Mucosa of rectum (tissue), 2 donors: Measurements from ENCODE around the gene RREB1.

Source experiments
- H3K27ac ChIP-seq, 2 donors: one replicate each; pipeline ENCODE4 v1.7.0; 2013; ENCODE audit warnings: inconsistent platforms in 2 of 2, low read depth in 2 of 2, low read length in 2 of 2
- H3K27me3 ChIP-seq, 2 donors: one replicate each; pipeline ENCODE4 v1.7.0; 2013; ENCODE audit warnings: low read length in 2 of 2; ENCODE audit not compliant: control insufficient read depth in 2 of 2, insufficient read depth in 2 of 2
- H3K36me3 ChIP-seq, 2 donors: one replicate each; pipeline ENCODE4 v1.7.0; 2013; ENCODE audit warnings: low read length in 2 of 2; ENCODE audit not compliant: control insufficient read depth in 2 of 2, insufficient read depth in 2 of 2
- H3K4me1 ChIP-seq, 2 donors: one replicate each; pipeline ENCODE4 v1.7.0; 2013; ENCODE audit warnings: low read length in 2 of 2, mild to moderate bottlenecking in 1 of 2; ENCODE audit not compliant: control insufficient read depth in 2 of 2, insufficient read depth in 2 of 2
- H3K4me3 ChIP-seq, 2 donors: one replicate each; pipeline ENCODE4 v1.7.0; 2013; ENCODE audit warnings: low read length in 2 of 2
- H3K9ac ChIP-seq, 2 donors: one replicate each; pipeline ENCODE4 v1.7.0; 2013; ENCODE audit warnings: low read length in 2 of 2, low read depth in 1 of 2, mild to moderate bottlenecking in 1 of 2
- H3K9me3 ChIP-seq, 2 donors: one replicate each; pipeline ENCODE4 v1.7.0; 2013; ENCODE audit warnings: low read length in 2 of 2; ENCODE audit not compliant: control insufficient read depth in 2 of 2
- donor health status: healthy.
- donor health status: Normal muscosa, but diverticular disease.

RREB1 gene

GRCh38 chr6:7163661-7164071 is 55.9 kb downstream of the RREB1 start:
- peaks cover 0 to 2% of the 10 kb centered on the region in 2 donors for H3K36me3 ChIP-seq
- H3K4me1 ChIP-seq = peaks cover 47 to 78% of the 10 kb centered on the region in 2 donors
- no peaks in the 10 kb centered on the region for H3K9me3 ChIP-seq
- H3K27ac ChIP-seq = no peak overlapping the region
- H3K27me3 ChIP-seq = no peaks in the 10 kb centered on the region
- H3K4me3 ChIP-seq = no peak overlapping the region
- H3K9ac ChIP-seq = no peak overlapping the region

- Histone ChIP-seq H3K27me3 (no peaks in the 10 kb centered on the region), H3K4me1 (peaks cover 55 to 79% of the 10 kb centered on the region in 2 donors), H3K36me3 (peaks cover 0 to 2% of the 10 kb centered on the region in 2 donors), H3K9ac (peak overlapping the region in 1 of 2 donors; percentile 28), H3K9me3 (no peaks in the 10 kb centered on the region), H3K4me3 (no peak overlapping the region), H3K27ac (peak overlapping the region; percentile 56 to 71)
These were observed 56.8 kb downstream of the RREB1 start for GRCh38 chr6:7164536-7165001.

- Histone ChIP-seq H3K27me3 (no peaks in the 10 kb centered on the region), H3K9me3 (no peaks in the 10 kb centered on the region), H3K4me3 (no peak overlapping the region), H3K27ac (peak overlapping the region; percentile 56 to 71), H3K36me3 (peaks cover 0 to 2% of the 10 kb centered on the region in 2 donors), H3K9ac (no peak overlapping the region), H3K4me1 (peaks cover 61 to 78% of the 10 kb centered on the region in 2 donors)
These were observed 57.5 kb downstream of the RREB1 start for GRCh38 chr6:7165002-7165889.

GRCh38 chr6:7165890-7166267 is 58.1 kb downstream of the RREB1 start:
- Histone ChIP-seq H3K4me1 (peaks cover 66 to 80% of the 10 kb centered on the region in 2 donors), H3K27ac (peak overlapping the region; percentile 56 to 71), H3K9me3 (no peaks in the 10 kb centered on the region), H3K9ac (no peak overlapping the region), H3K4me3 (no peak overlapping the region), H3K36me3 (peaks cover 0 to 2% of the 10 kb centered on the region in 2 donors), H3K27me3 (no peaks in the 10 kb centered on the region)

GRCh38 chr6:7166410-7167293 is 58.9 kb downstream of the RREB1 start:
- H3K9me3 ChIP-seq = no peaks in the 10 kb centered on the region
- peaks cover 0 to 2% of the 10 kb centered on the region in 2 donors for H3K36me3 ChIP-seq
- H3K9ac ChIP-seq = no peak overlapping the region
- peak overlapping the region in 1 of 2 donors; percentile 5 for H3K4me3 ChIP-seq
- peak overlapping the region; percentile 56 to 71 for H3K27ac ChIP-seq
- no peaks in the 10 kb centered on the region for H3K27me3 ChIP-seq
- H3K4me1 ChIP-seq = peaks cover 73 to 78% of the 10 kb centered on the region in 2 donors

- Histone ChIP-seq H3K4me3 (no peak overlapping the region), H3K36me3 (peaks cover 0 to 4% of the 10 kb centered on the region in 2 donors), H3K4me1 (peaks cover 60 to 71% of the 10 kb centered on the region in 2 donors), H3K27ac (peak overlapping the region; percentile 17 to 19), H3K27me3 (no peaks in the 10 kb centered on the region), H3K9me3 (no peaks in the 10 kb centered on the region), H3K9ac (no peak overlapping the region)
These were observed 61.5 kb downstream of the RREB1 start for GRCh38 chr6:7169296-7169721.

- Histone ChIP-seq H3K27ac (peak overlapping the region; percentile 12 to 25), H3K4me1 (peaks cover 50 to 62% of the 10 kb centered on the region in 2 donors), H3K9me3 (no peaks in the 10 kb centered on the region), H3K36me3 (peaks cover 0 to 2% of the 10 kb centered on the region in 2 donors), H3K27me3 (no peaks in the 10 kb centered on the region), H3K4me3 (no peak overlapping the region), H3K9ac (no peak overlapping the region)
These were observed 62.5 kb downstream of the RREB1 start for GRCh38 chr6:7170117-7170732.

GRCh38 chr6:7171119-7171518 is 63.4 kb downstream of the RREB1 start:
- H3K27me3 ChIP-seq = no peaks in the 10 kb centered on the region
- peaks cover 42 to 53% of the 10 kb centered on the region in 2 donors for H3K4me1 ChIP-seq
- no peak overlapping the region for H3K4me3 ChIP-seq
- H3K36me3 ChIP-seq = peaks cover 0 to 2% of the 10 kb centered on the region in 2 donors
- H3K27ac ChIP-seq = peak overlapping the region; percentile 25 to 46
- no peak overlapping the region for H3K9ac ChIP-seq
- no peaks in the 10 kb centered on the region for H3K9me3 ChIP-seq

- no peak overlapping the region for H3K9ac ChIP-seq
- peaks cover 0 to 7% of the 10 kb centered on the region in 2 donors for H3K36me3 ChIP-seq
- peak overlapping the region; percentile 25 to 46 for H3K27ac ChIP-seq
- H3K4me1 ChIP-seq = peaks cover 35 to 47% of the 10 kb centered on the region in 2 donors
- H3K9me3 ChIP-seq = no peaks in the 10 kb centered on the region
- H3K27me3 ChIP-seq = no peaks in the 10 kb centered on the region
- no peak overlapping the region for H3K4me3 ChIP-seq
These were observed 64.0 kb downstream of the RREB1 start for GRCh38 chr6:7171733-7172132.
